Thoracic aorta (tissue), 2 donors: ENCODE data around the gene MAP4K3. TPM values are rescaled to one million over a fixed set of nuclear protein-coding genes. Genes with fewer than 3 reads are reported as not detected.

Experiments used
- ATAC-seq: fragments of 150-250 bp; one replicate; pipeline ENCODE4 v1.8.0; 2017; ENCODE audit warnings: low read depth; ENCODE audit not compliant: insufficient number of reproducible peaks, low FRiP score
- DNase-seq: peaks from one replicate; pipeline ENCODE4 v3.0.0-alpha.2; 2020; ENCODE audit warnings: low spot score
- H3K27ac ChIP-seq, 2 donors: fragments of 200-600 bp; sonication (generic); 1 replicate in 1 of 2; 2 replicates in 1 of 2; pipeline ENCODE4 v1.5.1; 2016; ENCODE audit warnings: mild to moderate bottlenecking in 2 of 2, moderate library complexity in 2 of 2
- H3K27me3 ChIP-seq: fragments of 200-600 bp; sonication (generic); replicated peaks from 2 replicates; pipeline ENCODE4 v1.6.0; 2016; ENCODE audit warnings: mild to moderate bottlenecking; ENCODE audit not compliant: insufficient read depth
- H3K36me3 ChIP-seq: fragments of 200-600 bp; sonication (generic); one replicate; pipeline ENCODE4 v1.5.1; 2016
- H3K4me1 ChIP-seq, 2 donors: fragments of 200-600 bp; sonication (generic); 1 replicate in 1 of 2; 2 replicates in 1 of 2; pipeline versions ENCODE4 v1.5.1 to v1.6.0; 2016; ENCODE audit warnings: low read depth in 2 of 2, mild to moderate bottlenecking in 1 of 2; ENCODE audit not compliant: control insufficient read depth in 1 of 2
- H3K4me3 ChIP-seq: fragments of 200-600 bp; sonication (generic); 2 replicates; pipeline ENCODE4 v1.5.1; 2016; ENCODE audit warnings: mild to moderate bottlenecking
- H3K9me3 ChIP-seq: fragments of 200-600 bp; sonication (generic); 2 replicates; pipeline ENCODE4 v1.5.1; 2016
- total RNA-seq, 2 donors: library from RNA; depleted of rRNA; stranded (reverse); fragments of >200 nt; gene quantifications; one replicate each; pipeline versions ENCODE4 v1.1.0 to v1.2.3, GENCODE V29; 2016
- TF ChIP-seq, protein P1 (sequence below): fragments of 200-600 bp; sonication (generic); IDR thresholded peaks from one replicate; pipeline ENCODE4 v1.5.1; 2019; ENCODE audit warnings: antibody characterized with exemption

MAP4K3 gene
- total RNA-seq, result 10 to 100 TPM; 53.7 to 58.8 TPM

DNA sequence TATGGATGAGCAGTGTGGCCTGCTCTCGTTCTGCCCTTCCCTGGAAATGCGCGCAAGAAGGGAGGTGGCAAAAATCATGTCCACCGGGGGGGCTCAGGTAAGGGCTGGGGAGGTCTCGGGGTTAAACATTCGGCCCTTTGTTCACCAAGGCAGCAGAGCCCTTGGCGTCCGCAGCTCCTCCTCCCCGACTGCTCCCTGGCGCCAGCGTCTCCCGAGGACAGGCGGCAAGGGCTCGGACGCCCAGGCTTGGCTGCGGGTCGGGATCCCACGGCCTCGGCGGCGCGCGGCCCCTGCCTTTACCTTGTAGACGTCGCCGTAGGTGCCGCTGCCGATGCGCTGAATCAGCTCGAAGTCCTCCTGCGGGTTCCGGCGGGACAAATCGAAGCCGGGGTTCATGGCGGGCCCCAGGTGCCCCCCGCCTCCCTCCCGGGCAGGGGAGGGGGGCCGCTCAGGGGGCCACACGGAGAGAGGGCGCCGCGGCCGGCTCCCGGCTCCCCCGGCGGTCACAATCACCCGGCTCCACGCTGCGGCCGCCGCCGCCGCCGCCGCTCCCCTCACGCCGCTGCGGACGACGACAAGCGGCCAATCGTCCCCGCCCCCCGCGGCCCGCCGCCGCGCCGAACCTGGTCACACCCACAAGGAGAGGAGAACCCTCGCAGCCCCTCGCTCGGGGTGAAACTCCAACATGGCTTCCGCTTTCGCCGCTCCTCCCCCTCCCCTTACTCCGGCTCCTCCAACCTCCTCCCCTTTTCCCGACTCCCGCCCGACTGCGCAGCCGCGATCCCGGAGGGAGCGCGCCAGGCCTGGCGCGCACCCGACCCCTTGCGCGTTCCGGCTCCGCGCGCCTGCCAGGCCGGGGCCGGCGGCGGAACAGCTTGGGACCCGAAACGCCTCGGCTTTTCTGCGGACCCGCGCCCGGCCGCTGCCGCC, at the start of gene MAP4K3:
MAP4K3 (minus strand) TSS at position 694 of the 930 bp plus-strand sequence; CDS start at position 396, 298 bp downstream.
- ATAC-seq, result peak; percentile 96
- peaks cover 45 to 64% of the 10 kb centered on the region in 2 donors for H3K4me1 ChIP-seq

DNA sequence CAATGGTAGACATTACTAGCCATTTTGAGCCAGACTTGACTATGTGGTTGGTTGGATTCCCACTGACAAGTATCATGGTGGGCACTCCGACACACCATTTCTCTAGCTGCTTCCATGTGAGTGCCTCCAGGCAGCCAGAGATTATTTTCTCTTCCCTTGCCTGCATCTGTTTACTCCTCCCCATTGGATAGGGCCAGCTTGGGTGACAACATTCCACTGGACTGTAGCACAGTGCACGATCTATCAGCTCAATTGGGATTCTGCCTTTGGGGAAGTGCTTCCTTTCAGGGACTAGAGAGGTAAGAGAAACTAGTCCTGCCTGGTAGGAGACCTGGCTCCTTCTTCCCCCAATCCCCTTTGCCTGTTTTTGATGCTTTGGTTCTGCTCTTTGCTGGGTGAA, 49.0 kb upstream of the MAP4K3 start:
- no peak for ATAC-seq

More for the DNA sequence above, at the start of gene MAP4K3:
- peak; percentile 75 for DNase-seq
- H3K27ac ChIP-seq, result peak within 1 kb of the TSS; percentile 83 to 86
- no peaks in the 10 kb centered on the region for H3K36me3 ChIP-seq
- no peaks in the 10 kb centered on the region for H3K9me3 ChIP-seq
- TF ChIP-seq, protein P1, sequence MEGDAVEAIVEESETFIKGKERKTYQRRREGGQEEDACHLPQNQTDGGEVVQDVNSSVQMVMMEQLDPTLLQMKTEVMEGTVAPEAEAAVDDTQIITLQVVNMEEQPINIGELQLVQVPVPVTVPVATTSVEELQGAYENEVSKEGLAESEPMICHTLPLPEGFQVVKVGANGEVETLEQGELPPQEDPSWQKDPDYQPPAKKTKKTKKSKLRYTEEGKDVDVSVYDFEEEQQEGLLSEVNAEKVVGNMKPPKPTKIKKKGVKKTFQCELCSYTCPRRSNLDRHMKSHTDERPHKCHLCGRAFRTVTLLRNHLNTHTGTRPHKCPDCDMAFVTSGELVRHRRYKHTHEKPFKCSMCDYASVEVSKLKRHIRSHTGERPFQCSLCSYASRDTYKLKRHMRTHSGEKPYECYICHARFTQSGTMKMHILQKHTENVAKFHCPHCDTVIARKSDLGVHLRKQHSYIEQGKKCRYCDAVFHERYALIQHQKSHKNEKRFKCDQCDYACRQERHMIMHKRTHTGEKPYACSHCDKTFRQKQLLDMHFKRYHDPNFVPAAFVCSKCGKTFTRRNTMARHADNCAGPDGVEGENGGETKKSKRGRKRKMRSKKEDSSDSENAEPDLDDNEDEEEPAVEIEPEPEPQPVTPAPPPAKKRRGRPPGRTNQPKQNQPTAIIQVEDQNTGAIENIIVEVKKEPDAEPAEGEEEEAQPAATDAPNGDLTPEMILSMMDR, result no peak
- H3K27me3 ChIP-seq, result no peaks in the 10 kb centered on the region
- H3K4me3 ChIP-seq, result peak within 1 kb of the TSS; percentile 85

DNA sequence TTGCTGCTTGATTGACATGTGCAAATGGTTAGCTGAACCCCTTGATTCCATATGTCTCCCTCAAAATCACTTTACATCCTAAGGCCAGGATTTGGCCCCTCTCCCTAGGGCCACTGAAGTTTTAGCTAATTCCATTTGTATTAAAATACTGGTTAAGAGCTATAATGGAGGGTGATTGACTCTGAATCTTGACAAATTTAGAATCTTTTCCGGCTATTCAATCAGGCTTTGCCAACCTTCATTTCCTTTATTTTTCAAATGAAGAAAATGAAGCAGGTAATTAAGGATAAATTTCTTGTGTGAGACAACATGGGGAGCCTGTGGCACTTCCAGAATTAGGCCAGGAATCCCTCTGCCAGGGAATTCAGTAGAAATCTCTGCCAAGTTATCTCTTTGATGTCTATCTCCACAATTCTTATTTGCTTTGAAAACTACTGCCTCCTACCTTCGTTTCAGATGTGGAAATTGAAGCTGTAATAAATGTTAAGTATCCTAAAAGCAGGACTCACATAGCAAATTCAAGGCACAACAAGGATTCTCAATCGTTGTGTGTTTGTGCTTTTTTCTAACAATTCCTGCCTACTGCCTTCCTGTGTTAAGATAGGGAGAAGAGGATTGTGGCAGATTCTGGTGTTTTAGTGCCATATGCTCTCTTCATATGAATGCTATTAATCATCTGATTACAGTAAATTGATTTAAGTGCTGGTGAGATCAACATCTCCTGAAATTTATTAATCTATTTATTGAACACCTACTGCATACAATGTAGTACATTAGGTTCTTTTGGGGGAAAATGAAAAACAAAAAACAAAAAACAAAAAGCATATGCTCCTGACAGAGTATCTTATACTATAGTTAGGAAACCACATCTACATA, 47.8 kb upstream of the MAP4K3 start:
- TF ChIP-seq, protein P1, result no peak
- H3K27ac ChIP-seq, result no peak overlapping the region
- H3K27me3 ChIP-seq, result no peaks in the 10 kb centered on the region
- ATAC-seq (no peak), DNase-seq (no peak)
- peaks cover 0 to 10% of the 10 kb centered on the region in 2 donors for H3K4me1 ChIP-seq
- H3K36me3 ChIP-seq, result no peaks in the 10 kb centered on the region
- H3K4me3 ChIP-seq, result no peak overlapping the region
- no peaks in the 10 kb centered on the region for H3K9me3 ChIP-seq

More for the DNA sequence above, 49.0 kb upstream of the MAP4K3 start:
- no peak overlapping the region for H3K27ac ChIP-seq
- TF ChIP-seq, protein P1, result no peak
- no peak overlapping the region for H3K4me3 ChIP-seq
- no peaks in the 10 kb centered on the region for H3K27me3 ChIP-seq
- no peak for DNase-seq
- peaks cover 0 to 10% of the 10 kb centered on the region in 2 donors for H3K4me1 ChIP-seq
- H3K36me3 ChIP-seq, result no peaks in the 10 kb centered on the region
- no peaks in the 10 kb centered on the region for H3K9me3 ChIP-seq

DNA sequence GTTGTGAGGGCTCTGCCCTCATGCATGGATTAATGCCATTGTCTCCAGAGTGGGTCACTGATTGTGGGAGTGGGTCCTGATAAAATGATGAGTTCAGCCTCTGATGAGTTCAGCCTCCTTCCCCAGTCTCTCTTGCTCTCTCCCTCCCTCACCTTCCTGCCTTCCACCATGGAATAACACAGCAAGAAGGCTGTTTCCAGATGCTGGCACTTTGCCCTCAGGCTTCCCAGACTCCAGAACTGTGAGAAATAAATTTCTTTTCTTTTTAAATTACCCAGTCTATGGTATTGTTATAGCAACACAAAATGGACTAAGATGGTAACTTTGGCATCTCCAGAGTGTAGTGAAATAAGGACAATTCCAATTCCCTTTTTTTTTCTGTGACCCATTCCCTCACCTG, 47.1 kb upstream of the MAP4K3 start:
- no peaks in the 10 kb centered on the region for H3K27me3 ChIP-seq
- H3K9me3 ChIP-seq, result no peaks in the 10 kb centered on the region
- peaks cover 0 to 10% of the 10 kb centered on the region in 2 donors for H3K4me1 ChIP-seq
- no peak overlapping the region for H3K4me3 ChIP-seq
- no peak overlapping the region for H3K27ac ChIP-seq
- ATAC-seq (no peak), DNase-seq (no peak)
- TF ChIP-seq, protein P1, result no peak
- no peaks in the 10 kb centered on the region for H3K36me3 ChIP-seq

DNA sequence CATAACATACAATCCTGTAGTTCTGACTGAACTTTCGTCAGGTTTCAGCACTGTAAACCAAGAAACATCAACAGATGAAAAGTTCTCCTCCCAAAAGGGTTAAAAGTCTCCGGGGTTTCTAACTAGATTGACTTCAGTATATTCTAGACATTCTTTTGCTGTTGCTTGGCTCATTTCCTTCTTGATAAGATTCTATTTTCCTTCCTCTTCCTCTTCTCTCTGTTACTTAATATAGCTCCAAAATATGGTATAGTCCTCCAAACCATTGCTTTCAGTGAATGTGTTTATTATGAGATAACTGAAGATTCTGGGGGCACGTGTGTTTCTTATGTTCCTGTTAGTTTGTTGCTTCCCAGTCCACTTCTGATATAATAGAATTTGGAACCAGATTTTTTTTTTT, 46.4 kb upstream of the MAP4K3 start:
- Histone ChIP-seq H3K36me3 (no peaks in the 10 kb centered on the region), H3K4me1 (peaks cover 0 to 10% of the 10 kb centered on the region in 2 donors), H3K9me3 (no peaks in the 10 kb centered on the region), H3K27ac (no peak overlapping the region), H3K4me3 (no peak overlapping the region), H3K27me3 (no peaks in the 10 kb centered on the region)
- DNase-seq (no peak), ATAC-seq (no peak)
- TF ChIP-seq, protein P1, result no peak
